Loucy (cell line): Measurements from ENCODE around the gene CD27.
"Not testable (repeated sequence)": the region's sequence is repeated elsewhere in the genome, so short reads cannot be mapped to it uniquely, and the experiment has no call there.

Source experiments
- H2AFZ ChIP-seq: fragments of 200-600 bp; sonication (generic); 2 replicates; pipeline ENCODE4 v1.6.0; 2016; ENCODE audit warnings: antibody characterized with exemption, mild to moderate bottlenecking, low read length, moderate library complexity
- H3F3A ChIP-seq: fragments of 200-600 bp; 2 replicates; pipeline ENCODE4 v1.6.0; 2016; ENCODE audit warnings: antibody characterized with exemption, low read depth, mild to moderate bottlenecking
- H3K27me3 ChIP-seq: fragments of 200-600 bp; sonication (generic); 2 replicates; pipeline ENCODE4 v1.6.1; 2014; ENCODE audit warnings: low read length, mild to moderate bottlenecking; ENCODE audit not compliant: insufficient read depth, poor library complexity, severe bottlenecking
- H3K36me3 ChIP-seq: fragments of 200-600 bp; sonication (generic); 2 replicates; pipeline ENCODE4 v1.6.1; 2016; ENCODE audit warnings: low read length; ENCODE audit not compliant: insufficient read depth
- H3K4me1 ChIP-seq: fragments of 200-600 bp; sonication (generic); 2 replicates; pipeline ENCODE4 v1.5.1; 2014; ENCODE audit warnings: low read length, mild to moderate bottlenecking; ENCODE audit not compliant: insufficient read depth, poor library complexity, severe bottlenecking
- H3K4me2 ChIP-seq: fragments of 200-600 bp; sonication (generic); 2 replicates; pipeline ENCODE4 v1.6.0; 2014; ENCODE audit warnings: antibody characterized with exemption, low read length, low read depth, mild to moderate bottlenecking; ENCODE audit not compliant: poor library complexity, severe bottlenecking
- H3K4me3 ChIP-seq: fragments of 200-600 bp; sonication (generic); 2 replicates; pipeline ENCODE4 v1.5.1; 2014; ENCODE audit warnings: low read length, mild to moderate bottlenecking, mixed read lengths; ENCODE audit not compliant: poor library complexity, severe bottlenecking
- H3K79me2 ChIP-seq: fragments of 200-600 bp; sonication (generic); 2 replicates; pipeline ENCODE4 v1.6.1; 2014; ENCODE audit warnings: low read length; ENCODE audit not compliant: insufficient read depth
- H3K9ac ChIP-seq: fragments of 200-600 bp; sonication (generic); 2 replicates; pipeline ENCODE4 v1.6.0; 2014; ENCODE audit warnings: mild to moderate bottlenecking, low read depth, low read length, moderate library complexity; ENCODE audit not compliant: poor library complexity, severe bottlenecking
- H3K9me2 ChIP-seq: fragments of 200-600 bp; sonication (generic); replicated peaks from 2 replicates; pipeline ENCODE4 v1.6.1; 2016; ENCODE audit warnings: low read depth, low read length, mixed read lengths
- H3K9me3 ChIP-seq: fragments of 200-600 bp; sonication (generic); 2 replicates; pipeline ENCODE4 v1.6.1; 2014; ENCODE audit warnings: mild to moderate bottlenecking, antibody characterized with exemption, low read length, low read depth; ENCODE audit not compliant: insufficient read depth
- H4K20me1 ChIP-seq: fragments of 200-600 bp; sonication (generic); 2 replicates; pipeline ENCODE4 v1.6.0; 2014; ENCODE audit warnings: antibody characterized with exemption, low read length, mild to moderate bottlenecking; ENCODE audit not compliant: insufficient read depth, poor library complexity, severe bottlenecking
- CTCF ChIP-seq: fragments of 200-600 bp; sonication (generic); conservative IDR thresholded peaks from 2 replicates; pipeline ENCODE4 v1.5.1; 2014; ENCODE audit warnings: mild to moderate bottlenecking, antibody characterized with exemption, low read length
- EZH2phosphoT487 ChIP-seq: fragments of 200-600 bp; IDR thresholded peaks from 2 replicates; pipeline ENCODE4 v1.6.1; 2018; ENCODE audit warnings: antibody characterized with exemption, mild to moderate bottlenecking, moderate library complexity, borderline replicate concordance

The CD27 gene

GRCh38 chr12:6425590-6426531 is 18.9 kb upstream of the CD27 start:
- H3K4me3 ChIP-seq = no peak overlapping the region
- no peak overlapping the region for H3K4me2 ChIP-seq
- H4K20me1 ChIP-seq = no peaks in the 10 kb centered on the region
- no peak overlapping the region for H2AFZ ChIP-seq
- no peaks in the 10 kb centered on the region for H3K27me3 ChIP-seq
- no peaks in the 10 kb centered on the region for H3F3A ChIP-seq
- H3K36me3 ChIP-seq = no peaks in the 10 kb centered on the region
- H3K9me3 ChIP-seq = no peaks in the 10 kb centered on the region
- no peaks in the 10 kb centered on the region for H3K9me2 ChIP-seq
- H3K4me1 ChIP-seq = peaks cover 22% of the 10 kb centered on the region
- no peak for TF ChIP-seq EZH2phosphoT487
- no peak for TF ChIP-seq CTCF
- no peaks in the 10 kb centered on the region for H3K79me2 ChIP-seq
- H3K9ac ChIP-seq = no peak overlapping the region

- no peaks in the 10 kb centered on the region for H4K20me1 ChIP-seq
- H3K79me2 ChIP-seq = no peaks in the 10 kb centered on the region
- no peaks in the 10 kb centered on the region for H3K27me3 ChIP-seq
- TF ChIP-seq CTCF (no peak), EZH2phosphoT487 (no peak)
- peak overlapping the region; percentile 75 for H2AFZ ChIP-seq
- peak overlapping the region; percentile 25 for H3K9ac ChIP-seq
- H3K4me2 ChIP-seq = peak overlapping the region; percentile 18
- no peak overlapping the region for H3K4me3 ChIP-seq
- peaks cover 22% of the 10 kb centered on the region for H3K4me1 ChIP-seq
- no peaks in the 10 kb centered on the region for H3F3A ChIP-seq
- no peaks in the 10 kb centered on the region for H3K9me3 ChIP-seq
- no peaks in the 10 kb centered on the region for H3K9me2 ChIP-seq
- H3K36me3 ChIP-seq = no peaks in the 10 kb centered on the region
These were observed 17.7 kb upstream of the CD27 start for GRCh38 chr12:6426882-6427671.

- peaks cover 22% of the 10 kb centered on the region for H3K4me1 ChIP-seq
- H3K9me2 ChIP-seq, H3K9ac ChIP-seq, H3K4me2 ChIP-seq, H4K20me1 ChIP-seq, H2AFZ ChIP-seq, H3K9me3 ChIP-seq, H3K36me3 ChIP-seq, H3K79me2 ChIP-seq, H3F3A ChIP-seq, H3K27me3 ChIP-seq, H3K4me3 ChIP-seq: not testable (repeated sequence)
These were observed 17.0 kb upstream of the CD27 start for GRCh38 chr12:6427796-6428195.
